Measurements from ENCODE around the gene LMBRD2. TPM values are rescaled to one million over a fixed set of nuclear protein-coding genes. Genes with fewer than 3 reads are reported as not detected.

Gene LMBRD2
- total RNA-seq, 1 donor from 2014 or later = 9.8 TPM

DNA sequence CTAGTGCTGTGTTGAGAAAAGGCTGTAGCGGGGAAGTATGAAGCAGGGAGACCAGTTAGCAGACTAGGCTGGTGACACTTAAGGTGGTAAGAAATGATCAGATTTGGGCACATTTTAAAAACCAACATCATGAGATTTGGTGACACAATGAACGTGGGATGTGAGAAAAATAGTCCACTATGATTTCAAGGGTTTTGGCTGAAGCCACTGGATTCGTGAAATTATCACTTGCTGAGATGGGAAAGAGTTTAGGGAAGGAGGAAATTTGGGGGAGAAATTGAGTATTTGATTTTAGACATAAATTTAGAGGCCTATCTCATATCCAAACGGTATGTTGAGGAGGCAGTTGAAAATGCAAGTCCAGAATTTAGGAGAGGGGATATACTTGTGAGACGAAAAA is 23.4 kb upstream of the LMBRD2 start:
- H3K27ac Mint-ChIP-seq = no peak overlapping the region
- H3K4me3 Mint-ChIP-seq = no peak overlapping the region
- no peak for DNase-seq
- no peaks in the 10 kb centered on the region for H3K9me3 Mint-ChIP-seq
- H3K36me3 Mint-ChIP-seq (ENCODE audit: low read depth) = peaks cover 70% of the 10 kb centered on the region
- H3K4me1 Mint-ChIP-seq = peaks cover 7% of the 10 kb centered on the region
- intact Hi-C loops (cut with micrococcal nuclease) = no loop called here
- H3K27me3 Mint-ChIP-seq = no peaks in the 10 kb centered on the region

DNA sequence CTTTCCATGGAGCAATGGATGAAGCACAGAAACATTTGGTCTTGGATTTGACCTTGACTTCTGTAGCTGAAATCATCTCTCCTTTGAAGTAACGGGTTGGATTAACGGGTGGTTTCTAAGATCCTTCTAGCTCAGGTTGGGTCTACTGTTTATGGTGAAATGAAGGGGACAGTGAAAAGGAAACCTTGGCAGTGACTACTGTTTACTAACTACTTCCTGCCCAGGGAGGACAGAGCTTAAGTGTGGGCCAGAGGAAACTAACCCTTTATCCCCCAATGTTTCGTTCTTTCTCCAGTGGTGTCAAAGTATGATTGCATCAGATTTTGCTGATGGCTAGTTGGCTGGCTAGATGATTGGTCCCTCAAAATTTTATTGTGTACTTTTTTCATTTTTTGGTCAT is 22.4 kb upstream of the LMBRD2 start:
- H3K27ac Mint-ChIP-seq = no peak overlapping the region
- H3K27me3 Mint-ChIP-seq = no peaks in the 10 kb centered on the region
- no peaks in the 10 kb centered on the region for H3K9me3 Mint-ChIP-seq
- intact Hi-C loops (cut with micrococcal nuclease) = no loop called here
- no peak overlapping the region for H3K4me3 Mint-ChIP-seq
- peaks cover 9% of the 10 kb centered on the region for H3K4me1 Mint-ChIP-seq
- H3K36me3 Mint-ChIP-seq (ENCODE audit: low read depth) = peaks cover 64% of the 10 kb centered on the region
- DNase-seq = peak; percentile 49

DNA sequence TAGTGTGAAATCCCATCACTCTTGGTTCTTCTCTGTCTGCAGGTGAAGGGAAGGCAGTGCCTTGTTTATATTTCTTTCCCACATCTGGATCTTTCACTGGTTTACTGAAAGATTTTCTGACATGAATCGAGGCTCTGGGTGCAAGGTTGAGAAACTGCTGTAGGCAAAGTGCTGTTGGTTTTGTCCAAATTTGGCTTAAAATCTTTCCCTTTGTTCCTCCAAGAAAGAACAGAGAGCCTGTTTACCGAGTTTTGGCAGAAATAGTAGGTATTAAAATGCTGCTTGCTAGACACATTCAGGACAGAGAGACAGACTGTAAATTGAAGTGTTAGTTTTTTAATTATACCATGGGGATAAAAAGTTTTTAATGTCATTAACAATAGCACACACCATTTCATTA is 21.7 kb upstream of the LMBRD2 start:
- H3K27me3 Mint-ChIP-seq = no peaks in the 10 kb centered on the region
- no peak overlapping the region for H3K27ac Mint-ChIP-seq
- intact Hi-C loops (cut with micrococcal nuclease) = no loop called here
- peak; percentile 14 for DNase-seq
- peaks cover 65% of the 10 kb centered on the region for H3K36me3 Mint-ChIP-seq (ENCODE audit: low read depth)
- no peak overlapping the region for H3K4me3 Mint-ChIP-seq
- H3K9me3 Mint-ChIP-seq = no peaks in the 10 kb centered on the region
- H3K4me1 Mint-ChIP-seq = peaks cover 12% of the 10 kb centered on the region

DNA sequence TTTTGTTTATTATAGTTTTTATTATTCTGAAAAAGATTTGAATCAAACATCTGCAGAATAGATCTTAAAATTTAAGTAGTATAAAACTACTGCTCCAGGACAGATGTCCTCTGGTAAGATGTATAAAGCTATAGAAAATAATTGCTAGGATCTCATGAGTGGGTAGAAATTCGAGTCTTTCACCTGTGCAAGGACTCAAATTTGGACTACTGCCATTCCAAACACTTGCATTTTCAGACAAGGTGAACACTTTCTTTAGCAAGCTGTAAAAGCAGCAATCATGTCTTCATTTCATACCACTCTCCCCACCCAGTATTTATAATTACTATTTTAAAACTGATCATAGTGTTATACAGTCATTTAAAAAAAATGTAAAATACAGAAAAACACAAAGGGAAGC is 20.9 kb upstream of the LMBRD2 start:
- no peak overlapping the region for H3K27ac Mint-ChIP-seq
- DNase-seq = no peak
- no peaks in the 10 kb centered on the region for H3K9me3 Mint-ChIP-seq
- peaks cover 69% of the 10 kb centered on the region for H3K36me3 Mint-ChIP-seq (ENCODE audit: low read depth)
- peaks cover 18% of the 10 kb centered on the region for H3K4me1 Mint-ChIP-seq
- H3K27me3 Mint-ChIP-seq = no peaks in the 10 kb centered on the region
- intact Hi-C loops (cut with micrococcal nuclease) = no loop called here
- no peak overlapping the region for H3K4me3 Mint-ChIP-seq

DNA sequence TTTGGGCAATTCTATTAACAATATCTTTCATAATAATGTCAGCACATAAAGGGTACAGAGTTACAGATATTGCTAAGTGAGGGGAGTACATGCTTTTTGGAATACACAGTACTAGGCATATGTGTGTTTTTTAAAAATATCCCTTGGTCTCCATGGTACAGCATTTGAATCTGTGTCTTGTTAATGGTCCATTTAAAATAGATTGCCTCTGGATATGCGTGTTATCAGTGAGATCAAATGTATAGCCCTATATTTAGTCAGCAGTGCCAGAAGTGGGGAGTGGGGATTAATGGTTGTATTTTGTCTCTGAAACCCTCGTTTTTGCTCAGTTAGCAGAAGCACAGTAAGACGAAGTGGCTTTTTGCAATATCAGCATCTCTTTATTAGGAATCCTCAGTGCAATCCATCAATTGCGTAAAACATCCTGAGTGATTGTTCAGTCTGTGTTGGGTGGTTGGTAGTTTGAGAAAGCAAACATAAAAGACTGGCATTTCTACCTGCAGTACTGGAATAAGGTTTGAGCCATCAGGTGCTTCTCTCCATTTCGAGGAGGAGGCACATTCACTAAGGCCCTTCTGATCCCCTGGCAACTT is 19.2 kb upstream of the LMBRD2 start:
- H3K27me3 Mint-ChIP-seq = no peaks in the 10 kb centered on the region
- no peak overlapping the region for H3K4me3 Mint-ChIP-seq
- H3K4me1 Mint-ChIP-seq = peaks cover 18% of the 10 kb centered on the region
- H3K36me3 Mint-ChIP-seq (ENCODE audit: low read depth) = peaks cover 69% of the 10 kb centered on the region
- no peak for DNase-seq
- H3K27ac Mint-ChIP-seq = no peak overlapping the region
- H3K9me3 Mint-ChIP-seq = no peaks in the 10 kb centered on the region
- intact Hi-C loops (cut with micrococcal nuclease) = no loop called here

DNA sequence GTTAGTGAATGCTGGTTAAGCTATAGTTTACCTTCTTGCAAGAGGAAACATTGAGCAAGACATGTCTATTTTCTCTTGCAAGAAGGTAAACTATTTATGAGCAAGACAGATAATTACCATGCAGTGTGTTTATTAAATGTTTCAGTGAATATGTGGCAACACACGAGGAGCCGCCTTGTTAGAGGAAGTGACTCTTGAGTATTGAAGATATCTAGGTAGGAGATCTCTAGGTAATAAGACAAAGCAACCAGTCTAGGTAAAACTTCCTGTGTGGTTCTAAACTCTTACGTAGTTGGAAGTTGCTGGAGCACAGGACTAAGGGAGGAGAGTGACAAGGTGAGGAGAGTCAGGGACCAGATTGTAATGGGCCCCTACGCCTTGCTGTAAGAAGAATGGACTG is 17.1 kb upstream of the LMBRD2 start:
- Mint-ChIP-seq H3K27me3 (no peaks in the 10 kb centered on the region), H3K4me3 (no peak overlapping the region), H3K9me3 (no peaks in the 10 kb centered on the region), H3K36me3 (ENCODE audit: low read depth) (peaks cover 60% of the 10 kb centered on the region), H3K4me1 (peaks cover 16% of the 10 kb centered on the region), H3K27ac (no peak overlapping the region)
- intact Hi-C loops (cut with micrococcal nuclease) = no loop called here
- DNase-seq = no peak

DNA sequence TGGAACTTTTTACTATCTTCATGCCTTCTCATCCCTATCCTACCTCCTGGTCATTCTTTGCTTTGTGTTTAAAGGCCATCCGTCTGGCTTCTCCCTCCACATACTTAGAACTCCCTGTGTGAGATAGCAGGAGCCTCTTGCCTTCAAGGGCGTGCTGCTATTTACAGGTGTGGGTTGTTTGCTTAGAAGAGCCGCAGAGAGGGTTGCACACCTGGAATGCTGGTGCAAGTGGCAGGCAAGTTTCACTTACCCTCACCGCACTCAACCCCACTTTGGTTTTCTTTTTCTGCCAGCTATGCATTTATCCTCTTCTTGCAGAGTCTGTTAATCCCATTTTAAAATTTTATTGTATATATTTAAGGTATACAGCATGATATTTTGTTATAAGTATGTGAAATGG is 12.8 kb upstream of the LMBRD2 start:
- DNase-seq = no peak
- H3K4me1 Mint-ChIP-seq = peaks cover 28% of the 10 kb centered on the region
- no peaks in the 10 kb centered on the region for H3K27me3 Mint-ChIP-seq
- intact Hi-C loops (cut with micrococcal nuclease) = no loop called here
- no peak overlapping the region for H3K27ac Mint-ChIP-seq
- H3K36me3 Mint-ChIP-seq (ENCODE audit: low read depth) = peaks cover 61% of the 10 kb centered on the region
- no peaks in the 10 kb centered on the region for H3K9me3 Mint-ChIP-seq
- no peak overlapping the region for H3K4me3 Mint-ChIP-seq

DNA sequence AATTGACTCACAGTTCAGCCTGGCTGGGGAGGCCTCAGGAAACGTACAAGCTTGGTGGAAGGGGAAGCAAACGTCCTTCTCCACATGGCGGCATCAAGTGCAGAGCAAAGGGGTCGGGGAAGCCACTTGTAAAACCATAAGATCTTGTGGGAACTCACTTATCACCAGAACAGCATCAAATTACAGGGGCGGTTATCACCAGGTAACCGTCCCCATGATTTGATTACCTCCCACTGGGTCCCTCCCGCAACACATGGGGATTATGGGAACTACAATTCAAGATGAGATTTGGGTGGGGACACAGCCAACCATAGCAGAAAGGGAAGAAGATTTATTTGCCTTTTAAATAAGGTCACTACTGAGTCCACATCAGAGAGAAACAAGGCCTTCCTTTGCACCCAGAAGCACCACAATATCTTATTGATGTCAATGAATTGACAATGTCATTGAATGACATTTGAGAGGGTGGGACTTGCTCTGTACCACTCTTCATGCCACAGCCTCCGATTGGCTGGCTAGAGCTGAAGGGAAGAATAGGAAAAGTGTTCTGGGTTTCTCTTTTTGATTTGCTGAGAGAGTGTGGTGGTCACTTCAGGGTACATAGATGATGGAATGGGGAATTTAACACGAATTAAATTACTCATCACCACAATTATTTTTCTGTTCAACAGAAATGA is 11.3 kb upstream of the LMBRD2 start:
- Mint-ChIP-seq H3K4me1 (peaks cover 25% of the 10 kb centered on the region), H3K27ac (no peak overlapping the region), H3K36me3 (ENCODE audit: low read depth) (peaks cover 62% of the 10 kb centered on the region), H3K9me3 (no peaks in the 10 kb centered on the region), H3K27me3 (no peaks in the 10 kb centered on the region), H3K4me3 (no peak overlapping the region)
- no peak for DNase-seq
- intact Hi-C loops (cut with micrococcal nuclease) = no loop called here

DNA sequence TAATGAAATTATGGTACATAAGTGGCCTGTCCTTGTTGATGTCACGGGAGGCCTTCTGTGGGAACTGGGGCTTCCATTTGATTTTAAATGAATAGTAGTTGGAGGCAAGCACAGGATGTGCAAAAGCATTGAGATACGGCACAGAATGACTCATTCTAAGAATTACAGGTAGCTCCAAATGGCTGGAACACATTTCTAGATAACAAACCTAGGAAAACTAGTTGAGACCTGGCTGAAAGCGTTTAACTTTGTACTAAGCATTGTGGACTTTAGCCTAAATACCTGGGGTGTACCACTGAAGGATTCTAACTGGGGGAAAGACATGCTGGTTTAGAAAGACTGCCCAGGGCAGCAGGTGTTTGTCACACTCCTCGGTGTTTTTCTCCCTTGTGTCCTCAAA is 9.7 kb upstream of the LMBRD2 start:
- Mint-ChIP-seq H3K9me3 (no peaks in the 10 kb centered on the region), H3K36me3 (ENCODE audit: low read depth) (peaks cover 64% of the 10 kb centered on the region), H3K4me3 (no peak overlapping the region), H3K27me3 (no peaks in the 10 kb centered on the region), H3K27ac (no peak overlapping the region), H3K4me1 (peaks cover 26% of the 10 kb centered on the region)
- intact Hi-C loops (cut with micrococcal nuclease) = no loop called here
- DNase-seq = peak; percentile 53

DNA sequence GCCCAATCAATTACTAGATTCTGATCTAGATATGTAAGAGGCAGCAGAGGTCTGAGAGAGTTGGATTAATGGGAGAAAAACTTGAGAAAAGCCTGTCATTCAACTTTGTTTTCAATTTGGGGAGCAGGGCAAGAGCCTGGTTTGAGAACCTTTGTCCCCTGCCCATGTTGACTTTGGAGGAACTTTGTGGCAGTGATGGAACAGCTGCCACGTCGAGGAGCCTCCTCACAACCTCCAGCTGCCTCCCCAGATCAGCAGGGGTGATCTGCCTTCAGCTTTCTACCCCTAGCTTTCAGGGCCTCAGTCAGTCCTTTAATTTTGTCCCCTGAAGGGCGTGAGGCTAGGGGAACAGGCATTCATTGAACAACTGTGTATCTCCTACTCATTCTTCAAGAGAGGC is 8.9 kb upstream of the LMBRD2 start:
- H3K9me3 Mint-ChIP-seq = no peaks in the 10 kb centered on the region
- no peak overlapping the region for H3K27ac Mint-ChIP-seq
- H3K4me1 Mint-ChIP-seq = peaks cover 26% of the 10 kb centered on the region
- no peak for DNase-seq
- no peak overlapping the region for H3K4me3 Mint-ChIP-seq
- H3K36me3 Mint-ChIP-seq (ENCODE audit: low read depth) = peaks cover 66% of the 10 kb centered on the region
- no peaks in the 10 kb centered on the region for H3K27me3 Mint-ChIP-seq
- intact Hi-C loops (cut with micrococcal nuclease) = no loop called here

DNA sequence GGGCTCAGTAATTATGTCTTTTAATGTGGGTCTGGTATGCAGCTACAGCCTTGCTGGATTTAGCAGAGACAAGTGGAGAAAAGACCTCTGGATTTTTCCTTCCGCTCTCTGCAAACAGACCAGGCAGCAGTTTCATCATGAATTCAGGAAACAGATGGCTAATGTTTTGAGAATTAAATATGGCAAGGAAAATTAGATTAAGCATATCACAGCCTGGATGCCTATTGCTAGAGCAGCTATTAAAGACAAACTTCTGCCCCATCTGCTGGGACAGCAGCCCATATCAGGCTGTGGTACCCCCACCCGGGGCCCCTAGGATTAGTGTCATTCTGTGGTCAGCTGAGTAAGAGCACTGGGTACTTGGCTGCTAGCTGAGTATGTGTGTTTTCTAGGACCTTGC is 6.5 kb upstream of the LMBRD2 start:
- Mint-ChIP-seq H3K27me3 (no peaks in the 10 kb centered on the region), H3K4me1 (peaks cover 38% of the 10 kb centered on the region), H3K36me3 (ENCODE audit: low read depth) (peaks cover 69% of the 10 kb centered on the region), H3K9me3 (no peaks in the 10 kb centered on the region), H3K4me3 (no peak overlapping the region), H3K27ac (peak overlapping the region; percentile 1)
- intact Hi-C loops (cut with micrococcal nuclease) = no loop called here
- no peak for DNase-seq

DNA sequence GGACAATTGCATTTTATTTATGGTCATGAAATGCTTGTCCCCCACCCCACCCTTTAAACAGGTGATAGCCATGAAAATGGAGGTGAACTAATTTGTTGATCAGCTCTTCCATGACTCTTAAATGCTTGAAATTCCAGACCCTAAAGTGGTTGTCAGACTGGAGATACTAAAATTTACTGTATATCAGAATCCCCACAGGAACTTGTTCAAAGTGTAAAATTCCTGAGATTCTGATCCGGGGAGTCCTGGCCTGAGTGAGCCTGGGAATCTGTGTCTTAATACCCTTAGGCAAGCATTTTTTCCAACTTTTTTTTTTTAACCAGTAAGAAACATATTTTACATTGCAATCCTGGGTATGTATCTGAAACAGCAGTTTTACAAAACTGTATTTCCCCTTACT is 4.9 kb upstream of the LMBRD2 start:
- peaks cover 37% of the 10 kb centered on the region for H3K4me1 Mint-ChIP-seq

DNA sequence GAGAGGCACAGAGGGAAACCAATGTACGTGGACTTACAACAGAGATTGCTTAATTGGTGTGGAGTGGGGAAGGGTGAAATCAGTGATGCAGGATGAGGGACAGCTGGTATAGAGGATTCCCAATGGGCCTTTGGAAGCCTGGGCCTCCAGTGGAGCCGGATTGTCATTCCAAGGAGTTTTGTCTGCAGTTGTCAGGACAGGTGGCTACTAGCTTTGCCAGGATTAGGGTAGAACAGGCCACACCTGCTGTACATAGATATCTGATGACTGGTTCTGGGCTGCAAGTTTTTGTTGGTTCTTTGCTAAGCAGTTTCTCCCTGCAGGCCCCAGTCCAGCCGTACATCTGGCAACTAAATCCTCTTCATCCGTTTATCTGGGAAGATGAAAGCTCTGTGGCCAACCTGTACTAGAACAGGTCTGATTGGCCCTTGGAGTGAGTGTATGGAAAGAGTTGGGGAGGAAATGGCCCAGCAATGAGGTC is 4.5 kb upstream of the LMBRD2 start:
- intact Hi-C loops (cut with micrococcal nuclease) = no loop called here

More for the DNA sequence above, 4.9 kb upstream of the LMBRD2 start:
- DNase-seq = no peak
- H3K4me3 Mint-ChIP-seq = no peak overlapping the region
- intact Hi-C loops (cut with micrococcal nuclease) = no loop called here
- H3K27ac Mint-ChIP-seq = no peak overlapping the region
- H3K36me3 Mint-ChIP-seq (ENCODE audit: low read depth) = peaks cover 63% of the 10 kb centered on the region
- no peaks in the 10 kb centered on the region for H3K27me3 Mint-ChIP-seq
- no peaks in the 10 kb centered on the region for H3K9me3 Mint-ChIP-seq

DNA sequence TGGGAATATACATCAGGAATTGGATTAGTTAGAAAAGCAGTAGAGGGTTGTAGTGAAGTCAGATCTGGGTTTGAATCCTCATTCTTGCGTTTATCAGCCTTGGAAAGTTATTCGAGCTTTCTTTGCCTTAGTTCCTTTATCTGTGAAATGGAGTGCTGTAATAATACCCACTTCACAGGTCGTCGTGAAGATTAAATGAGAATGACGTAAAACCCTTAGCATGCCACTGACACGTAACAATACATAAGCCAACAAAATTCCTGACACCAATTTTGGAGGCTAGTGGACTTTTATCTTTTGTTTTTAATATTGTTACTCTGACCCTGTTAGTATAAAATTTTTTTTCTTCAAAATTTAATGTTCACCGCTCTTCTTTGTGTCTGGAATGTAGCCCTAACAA is 3.6 kb upstream of the LMBRD2 start:
- no peak for DNase-seq
- intact Hi-C loops (cut with micrococcal nuclease) = no loop called here
- Mint-ChIP-seq H3K27me3 (no peaks in the 10 kb centered on the region), H3K36me3 (ENCODE audit: low read depth) (peaks cover 56% of the 10 kb centered on the region), H3K9me3 (no peaks in the 10 kb centered on the region), H3K27ac (no peak overlapping the region), H3K4me3 (no peak overlapping the region), H3K4me1 (peaks cover 36% of the 10 kb centered on the region)

More for the DNA sequence above, 4.5 kb upstream of the LMBRD2 start:
- Mint-ChIP-seq H3K27ac (no peak overlapping the region), H3K4me3 (no peak overlapping the region), H3K27me3 (no peaks in the 10 kb centered on the region), H3K36me3 (ENCODE audit: low read depth) (peaks cover 59% of the 10 kb centered on the region), H3K4me1 (peaks cover 32% of the 10 kb centered on the region), H3K9me3 (no peaks in the 10 kb centered on the region)
- no peak for DNase-seq

All from activated CD4-positive, alpha-beta T cell treated with anti-CD3 and anti-CD28 coated beads, Interleukin-2, amount 10 ng/mL, durations not matched to agents 24 days and 14 days (primary cell).